HG02642 (cell line): Measurements from ENCODE around the gene NEAT1.

Experiments used
- ATAC-seq: cut with Tn5 transposase; IDR thresholded peaks from one replicate; pipeline ENCODE4 v1.9.1; 2021; ENCODE audit warnings: mild to moderate bottlenecking; ENCODE audit not compliant: unreplicated experiment, poor library complexity

Gene NEAT1

GRCh38 chr11:65420979-65421793 lies 1.4 kb upstream of the NEAT1 start:
- no peak for ATAC-seq

DNA sequence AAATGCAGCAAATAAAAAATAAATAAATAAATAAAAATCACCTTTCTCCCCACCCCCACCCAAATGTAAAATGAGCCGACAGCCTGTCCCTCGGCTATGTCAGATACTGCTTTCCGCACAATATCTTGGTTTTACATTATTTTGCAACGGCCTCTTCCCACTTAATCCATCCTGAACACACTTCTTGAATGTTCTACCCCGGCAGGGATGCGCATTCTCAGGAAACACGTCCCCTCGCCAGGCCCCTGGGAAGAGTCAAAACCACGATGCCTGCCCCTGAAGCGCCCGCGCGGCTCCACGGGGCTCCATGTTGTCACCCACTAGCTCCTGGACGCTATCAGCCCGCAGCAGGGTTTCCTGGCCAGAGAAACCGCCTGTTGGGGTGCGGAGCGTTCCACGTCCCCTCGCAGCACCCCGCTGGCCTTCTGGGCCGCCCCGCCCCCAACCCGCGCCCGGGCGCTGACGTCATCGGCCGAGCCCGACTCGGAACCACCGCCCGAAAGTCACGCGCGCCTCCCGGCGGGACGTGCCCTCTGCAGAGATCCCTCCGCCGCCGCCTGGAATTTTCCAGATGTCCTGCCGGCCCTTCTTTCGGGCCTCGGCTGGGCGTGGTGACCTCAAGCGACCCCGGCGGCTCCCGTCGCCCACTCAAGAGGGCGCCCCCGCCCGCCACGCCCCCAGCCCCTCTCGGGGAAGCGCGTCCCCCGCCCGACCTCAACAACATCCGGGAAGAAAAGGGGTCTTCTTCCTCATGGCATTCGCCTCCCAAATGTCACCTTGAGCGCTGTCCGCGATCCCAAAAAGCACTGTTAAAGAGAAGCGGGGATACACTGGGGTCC lies 585 bp upstream of the NEAT1 start:
- peak; percentile 31 for ATAC-seq

GRCh38 chr11:65423516-65424204 lies 1.1 kb downstream of the NEAT1 start:
- ATAC-seq: no peak

DNA sequence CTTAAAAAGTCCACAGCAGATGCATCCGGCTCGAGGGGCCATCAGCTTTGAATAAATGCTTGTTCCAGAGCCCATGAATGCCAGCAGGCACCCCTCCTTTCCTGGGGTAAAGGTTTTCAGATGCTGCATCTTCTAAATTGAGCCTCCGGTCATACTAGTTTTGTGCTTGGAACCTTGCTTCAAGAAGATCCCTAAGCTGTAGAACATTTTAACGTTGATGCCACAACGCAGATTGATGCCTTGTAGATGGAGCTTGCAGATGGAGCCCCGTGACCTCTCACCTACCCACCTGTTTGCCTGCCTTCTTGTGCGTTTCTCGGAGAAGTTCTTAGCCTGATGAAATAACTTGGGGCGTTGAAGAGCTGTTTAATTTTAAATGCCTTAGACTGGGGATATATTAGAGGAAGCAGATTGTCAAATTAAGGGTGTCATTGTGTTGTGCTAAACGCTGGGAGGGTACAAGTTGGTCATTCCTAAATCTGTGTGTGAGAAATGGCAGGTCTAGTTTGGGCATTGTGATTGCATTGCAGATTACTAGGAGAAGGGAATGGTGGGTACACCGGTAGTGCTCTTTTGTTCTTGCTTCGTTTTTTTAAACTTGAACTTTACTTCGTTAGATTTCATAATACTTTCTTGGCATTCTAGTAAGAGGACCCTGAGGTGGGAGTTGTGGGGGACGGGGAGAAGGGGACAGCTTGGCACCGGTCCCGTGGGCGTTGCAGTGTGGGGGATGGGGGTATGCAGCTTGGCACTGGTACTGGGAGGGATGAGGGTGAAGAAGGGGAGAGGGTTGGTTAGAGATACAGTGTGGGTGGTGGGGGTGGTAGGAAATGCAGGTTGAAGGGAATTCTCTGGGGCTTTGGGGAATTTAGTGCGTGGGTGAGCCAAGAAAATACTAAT lies 1.9 kb downstream of the NEAT1 start:
- no peak for ATAC-seq

DNA sequence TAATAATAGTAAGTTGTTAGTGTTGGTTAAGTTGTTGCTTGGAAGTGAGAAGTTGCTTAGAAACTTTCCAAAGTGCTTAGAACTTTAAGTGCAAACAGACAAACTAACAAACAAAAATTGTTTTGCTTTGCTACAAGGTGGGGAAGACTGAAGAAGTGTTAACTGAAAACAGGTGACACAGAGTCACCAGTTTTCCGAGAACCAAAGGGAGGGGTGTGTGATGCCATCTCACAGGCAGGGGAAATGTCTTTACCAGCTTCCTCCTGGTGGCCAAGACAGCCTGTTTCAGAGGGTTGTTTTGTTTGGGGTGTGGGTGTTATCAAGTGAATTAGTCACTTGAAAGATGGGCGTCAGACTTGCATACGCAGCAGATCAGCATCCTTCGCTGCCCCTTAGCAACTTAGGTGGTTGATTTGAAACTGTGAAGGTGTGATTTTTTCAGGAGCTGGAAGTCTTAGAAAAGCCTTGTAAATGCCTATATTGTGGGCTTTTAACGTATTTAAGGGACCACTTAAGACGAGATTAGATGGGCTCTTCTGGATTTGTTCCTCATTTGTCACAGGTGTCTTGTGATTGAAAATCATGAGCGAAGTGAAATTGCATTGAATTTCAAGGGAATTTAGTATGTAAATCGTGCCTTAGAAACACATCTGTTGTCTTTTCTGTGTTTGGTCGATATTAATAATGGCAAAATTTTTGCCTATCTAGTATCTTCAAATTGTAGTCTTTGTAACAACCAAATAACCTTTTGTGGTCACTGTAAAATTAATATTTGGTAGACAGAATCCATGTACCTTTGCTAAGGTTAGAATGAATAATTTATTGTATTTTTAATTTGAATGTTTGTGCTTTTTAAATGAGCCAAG lies 2.7 kb downstream of the NEAT1 start:
- ATAC-seq: no peak

- ATAC-seq: no peak
Measured at GRCh38 chr11:65425971-65426838, 3.6 kb downstream of the NEAT1 start.

DNA sequence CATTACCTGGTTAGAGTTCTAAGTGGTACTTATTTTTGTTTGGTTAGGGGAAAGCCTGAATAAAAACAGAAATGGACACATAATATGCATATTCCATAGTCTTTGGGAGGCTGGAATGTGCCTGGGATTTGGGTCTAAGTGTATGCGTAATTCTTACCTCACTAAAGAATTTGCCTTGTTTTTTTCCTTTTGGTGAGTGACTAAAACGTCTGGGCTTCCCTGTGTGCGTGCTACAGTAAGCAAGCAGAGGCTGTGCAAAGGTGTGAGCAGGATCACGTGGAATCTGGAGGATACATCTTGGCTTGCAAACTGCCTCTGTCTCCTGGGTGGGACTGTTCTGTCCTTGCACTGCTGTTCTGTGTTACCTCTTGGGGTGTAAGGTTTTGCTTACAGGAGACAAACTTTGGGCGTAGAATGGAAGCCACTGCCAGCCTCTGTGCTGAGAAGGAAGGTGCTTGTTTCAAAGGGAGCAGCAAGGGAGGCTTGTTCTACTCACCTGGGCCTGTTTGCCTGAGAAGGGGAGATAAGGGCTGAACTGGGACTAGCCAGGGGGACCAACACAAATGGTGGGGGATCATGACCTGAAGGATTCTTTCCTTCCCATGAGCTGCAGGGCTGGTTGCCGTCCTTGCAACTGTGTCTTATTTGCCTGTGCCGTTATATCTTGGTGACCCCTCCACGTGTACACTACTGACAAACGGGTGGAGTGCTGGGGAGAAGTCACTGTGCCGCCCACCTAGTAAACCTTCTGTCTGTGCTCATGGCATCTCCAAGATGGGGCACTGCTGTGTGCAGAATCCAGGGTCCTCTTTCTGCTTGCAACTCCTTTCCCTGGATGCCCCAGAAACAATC lies 4.5 kb downstream of the NEAT1 start:
- ATAC-seq: no peak

GRCh38 chr11:65427691-65428577 lies 5.3 kb downstream of the NEAT1 start:
- ATAC-seq: no peak

DNA sequence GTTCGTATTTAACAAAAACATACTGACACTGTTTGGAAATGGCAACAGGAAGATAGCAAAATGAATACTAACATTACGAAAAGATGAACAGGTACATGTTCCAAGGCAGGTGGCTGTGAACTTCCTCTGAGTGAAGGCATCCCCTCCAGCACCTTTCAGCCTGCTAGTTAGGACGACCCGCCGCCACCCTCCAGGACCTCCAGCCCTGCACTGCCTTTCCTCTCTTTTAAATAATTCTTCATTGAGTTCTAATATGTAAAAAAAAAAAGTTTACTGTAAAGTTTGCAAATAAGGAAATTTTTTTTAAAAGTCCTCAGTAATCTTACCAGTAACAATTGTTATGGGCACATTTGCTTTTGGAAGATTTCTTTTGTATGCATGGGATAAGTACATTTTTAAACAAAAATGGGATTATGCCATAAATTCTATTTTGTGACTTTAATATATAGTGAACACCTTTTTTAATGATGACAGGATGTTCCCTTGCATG lies 6.0 kb downstream of the NEAT1 start:
- no peak for ATAC-seq

DNA sequence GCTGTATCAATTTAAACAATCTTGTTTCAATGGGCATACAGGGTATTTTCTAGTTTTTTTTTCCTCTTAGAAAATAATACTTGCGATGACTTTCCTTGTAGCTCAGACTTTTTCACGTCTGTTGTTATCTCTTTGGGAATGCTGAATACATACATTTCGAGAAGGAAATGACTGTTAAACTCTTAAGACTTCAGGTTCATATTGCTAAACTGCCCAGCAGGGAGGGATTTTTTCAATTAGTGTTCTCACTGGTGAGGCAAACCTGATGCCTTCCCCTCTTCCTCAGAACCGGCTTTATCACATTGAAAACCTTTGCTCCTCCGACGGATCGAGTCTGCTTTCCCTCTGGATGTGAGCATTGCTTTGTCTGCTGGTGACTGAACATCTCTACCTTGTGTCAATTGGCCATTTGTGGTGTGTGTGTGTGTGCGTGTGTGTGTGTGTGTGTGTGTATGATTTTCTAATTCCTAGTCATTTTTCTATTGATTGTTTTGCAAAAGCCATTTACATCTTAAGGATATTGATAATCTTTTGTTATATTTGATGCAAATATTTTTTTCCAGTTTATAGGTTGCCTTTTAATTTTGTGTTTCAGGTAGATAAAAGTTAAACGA lies 6.6 kb downstream of the NEAT1 start:
- no peak for ATAC-seq

- ATAC-seq: no peak
Measured at GRCh38 chr11:65429724-65430405, 7.3 kb downstream of the NEAT1 start.

DNA sequence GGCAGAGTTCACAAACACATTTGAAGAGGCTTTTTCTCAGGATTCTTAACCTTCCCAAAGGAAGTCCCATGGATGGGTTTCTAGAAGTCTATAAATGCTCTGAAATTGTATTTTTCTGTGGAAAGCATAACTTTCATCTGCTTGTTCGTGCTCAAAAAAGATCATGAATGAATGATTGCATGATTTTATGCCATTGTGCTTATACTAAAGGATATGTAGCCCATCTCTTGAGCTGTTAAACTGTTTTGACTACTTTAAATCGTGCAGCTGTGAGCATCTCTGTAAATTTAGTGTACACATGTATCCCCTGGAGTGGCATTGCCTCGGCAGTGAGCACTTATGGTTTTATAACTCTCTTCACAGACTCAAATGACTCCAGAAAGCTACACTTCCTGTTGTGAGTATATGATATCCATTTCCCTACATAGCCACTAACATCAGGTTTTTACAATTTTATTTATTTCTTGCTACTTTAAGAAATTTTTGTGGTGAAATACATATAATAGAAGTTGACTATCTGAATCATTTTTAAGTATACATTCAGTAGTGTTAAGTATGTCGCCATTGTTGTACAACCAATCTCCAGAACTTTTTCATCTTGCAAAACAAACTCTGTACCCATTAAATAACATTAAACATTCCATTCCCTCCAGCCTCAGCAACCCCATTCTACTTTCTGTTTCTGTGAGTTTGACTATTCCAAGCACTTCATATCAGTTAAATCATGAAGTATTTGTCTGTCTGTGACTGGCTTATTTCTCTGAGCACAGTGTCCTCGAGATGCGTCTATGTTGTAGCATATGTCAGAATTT lies 8.0 kb downstream of the NEAT1 start:
- no peak for ATAC-seq

GRCh38 chr11:65431451-65432099 lies 9.0 kb downstream of the NEAT1 start:
- no peak for ATAC-seq
